ENCODE results near the gene NDUFS4.

DNA sequence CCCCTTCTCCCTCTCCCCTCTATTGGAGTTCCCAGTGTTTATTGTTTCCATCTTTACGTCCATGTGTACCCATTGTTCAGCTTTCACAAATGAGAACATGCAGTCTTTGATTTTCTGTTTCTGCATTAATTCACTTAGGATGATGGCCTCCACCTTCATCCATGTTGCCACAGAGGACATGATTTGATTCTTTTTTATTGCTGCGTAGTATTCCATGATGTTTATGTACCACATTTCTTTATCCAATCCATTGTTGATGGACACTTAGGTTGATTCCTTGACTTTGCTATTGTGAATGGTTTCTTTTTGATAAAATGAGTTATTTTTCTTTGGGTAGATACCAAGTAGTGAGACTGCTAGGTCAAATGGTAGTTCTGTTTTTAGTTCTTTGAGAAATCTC is 88.9 kb downstream of the NDUFS4 start:
- TF ChIP-seq, protein P1, sequence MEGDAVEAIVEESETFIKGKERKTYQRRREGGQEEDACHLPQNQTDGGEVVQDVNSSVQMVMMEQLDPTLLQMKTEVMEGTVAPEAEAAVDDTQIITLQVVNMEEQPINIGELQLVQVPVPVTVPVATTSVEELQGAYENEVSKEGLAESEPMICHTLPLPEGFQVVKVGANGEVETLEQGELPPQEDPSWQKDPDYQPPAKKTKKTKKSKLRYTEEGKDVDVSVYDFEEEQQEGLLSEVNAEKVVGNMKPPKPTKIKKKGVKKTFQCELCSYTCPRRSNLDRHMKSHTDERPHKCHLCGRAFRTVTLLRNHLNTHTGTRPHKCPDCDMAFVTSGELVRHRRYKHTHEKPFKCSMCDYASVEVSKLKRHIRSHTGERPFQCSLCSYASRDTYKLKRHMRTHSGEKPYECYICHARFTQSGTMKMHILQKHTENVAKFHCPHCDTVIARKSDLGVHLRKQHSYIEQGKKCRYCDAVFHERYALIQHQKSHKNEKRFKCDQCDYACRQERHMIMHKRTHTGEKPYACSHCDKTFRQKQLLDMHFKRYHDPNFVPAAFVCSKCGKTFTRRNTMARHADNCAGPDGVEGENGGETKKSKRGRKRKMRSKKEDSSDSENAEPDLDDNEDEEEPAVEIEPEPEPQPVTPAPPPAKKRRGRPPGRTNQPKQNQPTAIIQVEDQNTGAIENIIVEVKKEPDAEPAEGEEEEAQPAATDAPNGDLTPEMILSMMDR (IDR thresholded peaks at IDR 0.05; ENCODE audit: poor library complexity): no peak
- TF ChIP-seq EZH2 (IDR thresholded peaks at IDR 0.05; ENCODE audit: borderline replicate concordance): no peak
